ENCODE data around the gene PRKAR2B.

The PRKAR2B gene

GRCh38 chr7:107171496-107171895 lies 127.0 kb downstream of the PRKAR2B start:
- no peak overlapping the region for H3K4me3 ChIP-seq (ENCODE audit: low read depth, low read length)
- H3K36me3 ChIP-seq (ENCODE audit: control insufficient read depth, insufficient read depth, low read length): no peaks in the 10 kb centered on the region
- H3K9me3 ChIP-seq (ENCODE audit: control insufficient read depth, insufficient read depth, low read length): no peaks in the 10 kb centered on the region
- H3K27me3 ChIP-seq (ENCODE audit: control insufficient read depth, insufficient read depth, low read length): no peaks in the 10 kb centered on the region
- no peak overlapping the region for H3K9ac ChIP-seq (ENCODE audit: low read depth, low read length)
- peaks cover 15% of the 10 kb centered on the region for H3K4me1 ChIP-seq (ENCODE audit: control insufficient read depth, insufficient read depth, low read length)

GRCh38 chr7:107172276-107173032 lies 127.9 kb downstream of the PRKAR2B start:
- H3K9ac ChIP-seq (ENCODE audit: low read depth, low read length): no peak overlapping the region
- H3K4me3 ChIP-seq (ENCODE audit: low read depth, low read length): no peak overlapping the region

GRCh38 chr7:107173191-107173590 lies 128.7 kb downstream of the PRKAR2B start:
- Histone ChIP-seq H3K36me3 (ENCODE audit: control insufficient read depth, insufficient read depth, low read length) (no peaks in the 10 kb centered on the region), H3K9ac (ENCODE audit: low read depth, low read length) (no peak overlapping the region), H3K27me3 (ENCODE audit: control insufficient read depth, insufficient read depth, low read length) (no peaks in the 10 kb centered on the region), H3K4me3 (ENCODE audit: low read depth, low read length) (no peak overlapping the region), H3K9me3 (ENCODE audit: control insufficient read depth, insufficient read depth, low read length) (no peaks in the 10 kb centered on the region), H3K4me1 (ENCODE audit: control insufficient read depth, insufficient read depth, low read length) (peaks cover 15% of the 10 kb centered on the region)

More at GRCh38 chr7:107172276-107173032, 127.9 kb downstream of the PRKAR2B start:
- H3K27me3 ChIP-seq (ENCODE audit: control insufficient read depth, insufficient read depth, low read length): no peaks in the 10 kb centered on the region
- no peaks in the 10 kb centered on the region for H3K36me3 ChIP-seq (ENCODE audit: control insufficient read depth, insufficient read depth, low read length)
- H3K9me3 ChIP-seq (ENCODE audit: control insufficient read depth, insufficient read depth, low read length): no peaks in the 10 kb centered on the region
- peaks cover 15% of the 10 kb centered on the region for H3K4me1 ChIP-seq (ENCODE audit: control insufficient read depth, insufficient read depth, low read length)

- Histone ChIP-seq H3K9ac (ENCODE audit: low read depth, low read length) (no peak overlapping the region), H3K9me3 (ENCODE audit: control insufficient read depth, insufficient read depth, low read length) (no peaks in the 10 kb centered on the region), H3K27me3 (ENCODE audit: control insufficient read depth, insufficient read depth, low read length) (no peaks in the 10 kb centered on the region), H3K4me3 (ENCODE audit: low read depth, low read length) (no peak overlapping the region), H3K36me3 (ENCODE audit: control insufficient read depth, insufficient read depth, low read length) (no peaks in the 10 kb centered on the region), H3K4me1 (ENCODE audit: control insufficient read depth, insufficient read depth, low read length) (peaks cover 15% of the 10 kb centered on the region)
Measured at GRCh38 chr7:107173691-107174406, 129.3 kb downstream of the PRKAR2B start.

- Histone ChIP-seq H3K27me3 (ENCODE audit: control insufficient read depth, insufficient read depth, low read length) (no peaks in the 10 kb centered on the region), H3K4me1 (ENCODE audit: control insufficient read depth, insufficient read depth, low read length) (peaks cover under 1% of the 10 kb centered on the region), H3K9me3 (ENCODE audit: control insufficient read depth, insufficient read depth, low read length) (no peaks in the 10 kb centered on the region), H3K9ac (ENCODE audit: low read depth, low read length) (no peak overlapping the region), H3K36me3 (ENCODE audit: control insufficient read depth, insufficient read depth, low read length) (no peaks in the 10 kb centered on the region), H3K4me3 (ENCODE audit: low read depth, low read length) (no peak overlapping the region)
Measured at GRCh38 chr7:107179326-107180164, 135.0 kb downstream of the PRKAR2B start.

- no peaks in the 10 kb centered on the region for H3K27me3 ChIP-seq (ENCODE audit: control insufficient read depth, insufficient read depth, low read length)
- H3K4me1 ChIP-seq (ENCODE audit: control insufficient read depth, insufficient read depth, low read length): no peaks in the 10 kb centered on the region
- H3K36me3 ChIP-seq (ENCODE audit: control insufficient read depth, insufficient read depth, low read length): no peaks in the 10 kb centered on the region
- H3K4me3 ChIP-seq (ENCODE audit: low read depth, low read length): no peak overlapping the region
- no peak overlapping the region for H3K9ac ChIP-seq (ENCODE audit: low read depth, low read length)
- no peaks in the 10 kb centered on the region for H3K9me3 ChIP-seq (ENCODE audit: control insufficient read depth, insufficient read depth, low read length)
Measured at GRCh38 chr7:107180378-107180777, 135.9 kb downstream of the PRKAR2B start.

GRCh38 chr7:107181172-107181571 lies 136.7 kb downstream of the PRKAR2B start:
- Histone ChIP-seq H3K4me3 (ENCODE audit: low read depth, low read length) (no peak overlapping the region), H3K9me3 (ENCODE audit: control insufficient read depth, insufficient read depth, low read length) (no peaks in the 10 kb centered on the region), H3K4me1 (ENCODE audit: control insufficient read depth, insufficient read depth, low read length) (no peaks in the 10 kb centered on the region), H3K27me3 (ENCODE audit: control insufficient read depth, insufficient read depth, low read length) (no peaks in the 10 kb centered on the region), H3K36me3 (ENCODE audit: control insufficient read depth, insufficient read depth, low read length) (no peaks in the 10 kb centered on the region), H3K9ac (ENCODE audit: low read depth, low read length) (no peak overlapping the region)

GRCh38 chr7:107185716-107186115 lies 141.2 kb downstream of the PRKAR2B start:
- no peak overlapping the region for H3K4me3 ChIP-seq (ENCODE audit: low read depth, low read length)
- H3K9me3 ChIP-seq (ENCODE audit: control insufficient read depth, insufficient read depth, low read length): no peaks in the 10 kb centered on the region
- H3K36me3 ChIP-seq (ENCODE audit: control insufficient read depth, insufficient read depth, low read length): no peaks in the 10 kb centered on the region

GRCh38 chr7:107186240-107186639 lies 141.7 kb downstream of the PRKAR2B start:
- Histone ChIP-seq H3K9ac (ENCODE audit: low read depth, low read length) (no peak overlapping the region), H3K27me3 (ENCODE audit: control insufficient read depth, insufficient read depth, low read length) (no peaks in the 10 kb centered on the region), H3K4me1 (ENCODE audit: control insufficient read depth, insufficient read depth, low read length) (no peaks in the 10 kb centered on the region), H3K4me3 (ENCODE audit: low read depth, low read length) (no peak overlapping the region), H3K36me3 (ENCODE audit: control insufficient read depth, insufficient read depth, low read length) (no peaks in the 10 kb centered on the region), H3K9me3 (ENCODE audit: control insufficient read depth, insufficient read depth, low read length) (no peaks in the 10 kb centered on the region)

More at GRCh38 chr7:107185716-107186115, 141.2 kb downstream of the PRKAR2B start:
- no peaks in the 10 kb centered on the region for H3K27me3 ChIP-seq (ENCODE audit: control insufficient read depth, insufficient read depth, low read length)
- H3K4me1 ChIP-seq (ENCODE audit: control insufficient read depth, insufficient read depth, low read length): no peaks in the 10 kb centered on the region
- H3K9ac ChIP-seq (ENCODE audit: low read depth, low read length): no peak overlapping the region

GRCh38 chr7:107187774-107188173 lies 143.3 kb downstream of the PRKAR2B start:
- H3K4me3 ChIP-seq (ENCODE audit: low read depth, low read length): no peak overlapping the region
- H3K36me3 ChIP-seq (ENCODE audit: control insufficient read depth, insufficient read depth, low read length): no peaks in the 10 kb centered on the region
- no peaks in the 10 kb centered on the region for H3K27me3 ChIP-seq (ENCODE audit: control insufficient read depth, insufficient read depth, low read length)
- no peaks in the 10 kb centered on the region for H3K9me3 ChIP-seq (ENCODE audit: control insufficient read depth, insufficient read depth, low read length)
- no peaks in the 10 kb centered on the region for H3K4me1 ChIP-seq (ENCODE audit: control insufficient read depth, insufficient read depth, low read length)
- H3K9ac ChIP-seq (ENCODE audit: low read depth, low read length): no peak overlapping the region

- Histone ChIP-seq H3K4me1 (ENCODE audit: control insufficient read depth, insufficient read depth, low read length) (no peaks in the 10 kb centered on the region), H3K27me3 (ENCODE audit: control insufficient read depth, insufficient read depth, low read length) (no peaks in the 10 kb centered on the region), H3K36me3 (ENCODE audit: control insufficient read depth, insufficient read depth, low read length) (no peaks in the 10 kb centered on the region), H3K9me3 (ENCODE audit: control insufficient read depth, insufficient read depth, low read length) (no peaks in the 10 kb centered on the region), H3K4me3 (ENCODE audit: low read depth, low read length) (no peak overlapping the region), H3K9ac (ENCODE audit: low read depth, low read length) (no peak overlapping the region)
Measured at GRCh38 chr7:107190090-107190489, 145.6 kb downstream of the PRKAR2B start.

Data from iPS-15b (cell line).